ENCODE data around the gene TXNL1. TPM values are rescaled to one million over a fixed set of nuclear protein-coding genes. Genes with fewer than 3 reads are reported as not detected.

Gene TXNL1
- total RNA-seq, 6 donors from 2014 or later: 6.9 to 53.4 (median 41.1) TPM

DNA sequence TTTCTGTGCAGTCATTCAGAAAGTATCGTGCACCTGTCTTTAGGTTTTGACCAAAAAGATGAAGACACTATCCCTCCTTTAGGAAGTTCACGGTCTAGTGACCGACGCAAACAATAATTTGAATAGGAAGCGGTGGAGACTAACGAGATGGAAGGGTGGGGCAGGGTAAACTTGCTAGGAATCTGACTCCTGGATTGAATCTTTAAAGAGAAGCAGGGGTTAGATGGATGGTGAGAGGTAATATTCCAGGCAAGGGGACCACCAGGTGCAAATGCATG lies 651 bp upstream of the TXNL1 start:
- ATAC-seq (ENCODE audit: low FRiP score in 2 of 2) (no peak), DNase-seq (no peak)
- Histone ChIP-seq H3K9me3 (no peaks in the 10 kb centered on the region), H3K36me3 (peaks cover 0 to 9% (median 0%) of the 10 kb centered on the region in 4 donors), H3K4me3 (peak overlapping the region in 3 of 4 donors; percentile 65 to 81 (median 70)), H3K27ac (peak overlapping the region; percentile 97 to 99 (median 97)), H3K4me1 (peaks cover 11 to 40% (median 21%) of the 10 kb centered on the region in 4 donors), H3K27me3 (no peaks in the 10 kb centered on the region)
- no peak for TF ChIP-seq CTCF (IDR thresholded peaks at IDR 0.05)
- TF ChIP-seq POLR2AphosphoS5 (IDR thresholded peaks at IDR 0.05): no peak
- no peak for TF ChIP-seq EP300 (IDR thresholded peaks at IDR 0.05)
- no peak for TF ChIP-seq POLR2A (IDR thresholded peaks at IDR 0.05)
- WGBS, 2 donors: 14 to 51% methylated on average over 6 of the region's 6 CpGs

GRCh38 chr18:56637711-56638231 lies 621 bp downstream of the TXNL1 start:
- TF ChIP-seq EP300 (IDR thresholded peaks at IDR 0.05) (no peak), POLR2AphosphoS5 (IDR thresholded peaks at IDR 0.05) (no peak), POLR2A (IDR thresholded peaks at IDR 0.05) (no peak), CTCF (IDR thresholded peaks at IDR 0.05) (no peak)
- H3K4me3 ChIP-seq: peak overlapping the region; percentile 65 to 90 (median 76)
- DNase-seq (peak in 1 of 2 donors; percentile 28), ATAC-seq (ENCODE audit: low FRiP score in 2 of 2) (peak; percentile 23 to 25)
- 0% methylated on average over 18 of the region's 18 CpGs for WGBS, 2 donors
- H3K27ac ChIP-seq: peak overlapping the region; percentile 97 to 99 (median 97)
- no peaks in the 10 kb centered on the region for H3K27me3 ChIP-seq
- peaks cover 0 to 13% (median 0%) of the 10 kb centered on the region in 4 donors for H3K36me3 ChIP-seq
- H3K9me3 ChIP-seq: no peaks in the 10 kb centered on the region
- peaks cover 12 to 43% (median 21%) of the 10 kb centered on the region in 4 donors for H3K4me1 ChIP-seq

DNA sequence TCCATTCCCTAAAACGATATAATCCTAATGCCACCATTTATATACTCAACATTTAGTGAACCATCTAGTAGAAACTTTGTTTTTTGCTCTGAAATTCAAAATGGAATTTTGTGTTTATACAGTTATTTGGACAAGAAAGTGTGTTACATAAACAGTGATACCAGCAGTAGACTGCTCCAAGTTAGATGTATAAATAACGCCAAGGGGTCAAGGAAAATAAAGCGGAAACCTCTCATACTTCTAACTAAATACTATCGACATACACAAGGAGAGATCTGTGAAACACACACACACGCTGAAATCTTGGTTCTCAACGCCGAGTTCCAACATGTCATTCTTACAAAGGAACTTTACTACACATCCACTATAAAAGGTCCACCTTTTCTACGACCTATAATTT lies 1.2 kb downstream of the TXNL1 start:
- TF ChIP-seq CTCF (IDR thresholded peaks at IDR 0.05): no peak
- H3K36me3 ChIP-seq: peaks cover 0 to 17% (median 0%) of the 10 kb centered on the region in 4 donors
- 9 to 11% methylated on average over 8 of the region's 8 CpGs for WGBS, 2 donors
- peak overlapping the region; percentile 65 to 90 (median 76) for H3K4me3 ChIP-seq
- H3K4me1 ChIP-seq: peaks cover 12 to 49% (median 25%) of the 10 kb centered on the region in 4 donors
- no peaks in the 10 kb centered on the region for H3K27me3 ChIP-seq
- H3K9me3 ChIP-seq: no peaks in the 10 kb centered on the region
- DNase-seq (no peak), ATAC-seq (ENCODE audit: low FRiP score in 2 of 2) (no peak)
- H3K27ac ChIP-seq: peak overlapping the region; percentile 97 to 99 (median 97)

- TF ChIP-seq POLR2A (IDR thresholded peaks at IDR 0.05): no peak
- no peak for TF ChIP-seq POLR2AphosphoS5 (IDR thresholded peaks at IDR 0.05)
- TF ChIP-seq CTCF (IDR thresholded peaks at IDR 0.05): no peak
- TF ChIP-seq EP300 (IDR thresholded peaks at IDR 0.05): no peak
- Histone ChIP-seq H3K27ac (no peak overlapping the region), H3K36me3 (peaks cover 0 to 17% (median 0%) of the 10 kb centered on the region in 4 donors), H3K27me3 (no peaks in the 10 kb centered on the region), H3K4me3 (no peak overlapping the region), H3K9me3 (no peaks in the 10 kb centered on the region), H3K4me1 (peaks cover 12 to 56% (median 29%) of the 10 kb centered on the region in 4 donors)
- no peak for ATAC-seq (ENCODE audit: low FRiP score in 2 of 2)
- no peak for DNase-seq
- WGBS, 2 donors: 86 to 88% methylated on average over 5 of the region's 5 CpGs
These were observed 3.4 kb downstream of the TXNL1 start for GRCh38 chr18:56635007-56635406.

Data from upper lobe of left lung (tissue), 6 donors.